ENCODE results near the gene LINGO3. TPM values are rescaled to one million over a fixed set of nuclear protein-coding genes. Genes with fewer than 3 reads are reported as not detected.

The LINGO3 gene
- total RNA-seq, 2 experiments from 2014 or later: 0.33 to 0.39 TPM

DNA sequence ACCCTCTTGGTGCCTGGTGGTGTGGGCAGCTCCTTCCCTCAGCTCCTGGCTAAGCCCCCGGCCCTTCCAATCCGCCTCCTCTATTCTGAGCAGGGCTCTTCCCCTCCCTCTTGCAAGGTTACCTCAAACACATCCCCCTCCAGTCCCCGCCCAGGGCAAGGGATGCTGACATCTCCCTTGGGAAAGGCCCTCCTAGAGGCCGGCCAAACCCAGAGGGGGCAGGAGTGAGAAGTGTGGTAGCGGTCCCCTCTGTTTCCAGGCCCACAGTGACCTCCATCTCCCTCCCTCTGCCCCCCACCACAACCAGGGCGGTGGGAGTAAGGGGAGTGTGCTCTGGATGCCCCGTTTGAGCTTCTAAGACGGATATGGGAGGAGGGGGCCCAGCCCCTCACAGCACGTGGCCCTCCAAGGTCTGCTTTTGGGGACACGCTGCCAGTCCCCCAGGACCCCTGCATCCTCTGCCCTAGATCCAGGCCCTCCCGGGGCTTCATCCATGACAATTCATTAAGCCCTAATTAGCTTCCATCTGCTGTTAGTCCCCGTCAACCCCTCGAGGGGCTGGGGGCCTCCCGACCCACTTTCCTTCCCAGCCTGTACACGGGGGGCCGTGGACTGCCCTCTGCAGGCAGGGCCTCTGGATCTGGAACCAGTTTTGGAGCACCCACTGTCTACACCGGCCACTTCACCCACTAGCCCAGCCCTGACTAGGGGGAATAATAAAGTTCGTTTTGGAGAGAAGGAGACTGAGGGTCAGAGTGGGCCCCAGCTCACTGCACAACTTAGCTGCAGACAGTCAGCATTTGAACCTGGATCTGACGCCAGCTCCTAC, 2.3 kb downstream of the LINGO3 start:
- peaks cover 29% of the 10 kb centered on the region for H3K4me1 ChIP-seq (ENCODE audit: insufficient read depth, low read length)
- no peaks in the 10 kb centered on the region for H3K36me3 ChIP-seq (ENCODE audit: insufficient read depth, low read length)
- no peak overlapping the region for H3K27ac Mint-ChIP-seq
- peaks cover 67% of the 10 kb centered on the region for H3K27me3 Mint-ChIP-seq
- H3K4me3 ChIP-seq (ENCODE audit: low read length): no peak overlapping the region
- no peaks in the 10 kb centered on the region for H3K36me3 Mint-ChIP-seq (ENCODE audit: low read depth)
- H3K4me3 Mint-ChIP-seq: no peak overlapping the region
- ChIA-PET POLR2A (interaction anchor here (0.6 kb wide), 1 partner anchor 27 kb away, joined by 3 read pairs; no protein-coding TSS in a partner anchor), CTCF (no interaction called here)
- ATAC-seq (ENCODE audit: poor library complexity): no peak
- no peak for TF ChIP-seq CTCF (IDR thresholded peaks at IDR 0.05)
- H3K9me3 ChIP-seq (ENCODE audit: control insufficient read depth in 1 of 2, insufficient read depth in 1 of 2, low read length in 2 of 2): peaks cover 0 to 31% of the 10 kb centered on the region in 2 experiments
- H3K27me3 ChIP-seq (ENCODE audit: control insufficient read depth in 1 of 2, insufficient read depth in 2 of 2, low read length in 2 of 2): peaks cover 54 to 62% of the 10 kb centered on the region in 2 experiments
- no peaks in the 10 kb centered on the region for H3K9me3 Mint-ChIP-seq
- peaks cover 12% of the 10 kb centered on the region for H3K4me1 Mint-ChIP-seq (ENCODE audit: low read depth)
- intact Hi-C loops (cut with DNase I, micrococcal nuclease): no loop called here
- H3K27ac ChIP-seq (ENCODE audit: low read depth in 1 of 2, low read length in 2 of 2): no peak overlapping the region
- DNase-seq: no peak

- peak in 1 of 14 experiments; percentile 26 for DNase-seq
- CTCF ChIA-PET: no interaction called here
- ATAC-seq (ENCODE audit: poor library complexity): peak; percentile 15
- Mint-ChIP-seq H3K4me1 (ENCODE audit: low read depth) (peaks cover 7% of the 10 kb centered on the region), H3K27ac (peak overlapping the region; percentile 9), H3K27me3 (peaks cover 43% of the 10 kb centered on the region), H3K4me3 (peak overlapping the region; percentile 54), H3K9me3 (no peaks in the 10 kb centered on the region), H3K36me3 (ENCODE audit: low read depth) (no peaks in the 10 kb centered on the region)
- Histone ChIP-seq H3K9me3 (ENCODE audit: control insufficient read depth in 1 of 2, insufficient read depth in 1 of 2, low read length in 2 of 2) (peaks cover 0 to 20% of the 10 kb centered on the region in 2 experiments), H3K36me3 (ENCODE audit: insufficient read depth, low read length) (no peaks in the 10 kb centered on the region), H3K27me3 (ENCODE audit: control insufficient read depth in 1 of 2, insufficient read depth in 2 of 2, low read length in 2 of 2) (peaks cover 37 to 39% of the 10 kb centered on the region in 2 experiments), H3K4me3 (ENCODE audit: low read length) (no peak overlapping the region), H3K4me1 (ENCODE audit: insufficient read depth, low read length) (peaks cover 26% of the 10 kb centered on the region), H3K27ac (ENCODE audit: low read depth in 1 of 2, low read length in 2 of 2) (no peak overlapping the region)
- intact Hi-C loops (cut with DNase I, micrococcal nuclease): no loop called here
- POLR2A ChIA-PET: interaction anchor here (0.8 to 0.9 kb wide), 5 partner anchors 8 to 68 kb away, joined by 3 to 5 read pairs (median 3); partner anchors contain the start of gene PLEKHJ1
- no peak for TF ChIP-seq CTCF (IDR thresholded peaks at IDR 0.05)
Measured at GRCh38 chr19:2303211-2303798, 4.6 kb downstream of the LINGO3 start.

DNA sequence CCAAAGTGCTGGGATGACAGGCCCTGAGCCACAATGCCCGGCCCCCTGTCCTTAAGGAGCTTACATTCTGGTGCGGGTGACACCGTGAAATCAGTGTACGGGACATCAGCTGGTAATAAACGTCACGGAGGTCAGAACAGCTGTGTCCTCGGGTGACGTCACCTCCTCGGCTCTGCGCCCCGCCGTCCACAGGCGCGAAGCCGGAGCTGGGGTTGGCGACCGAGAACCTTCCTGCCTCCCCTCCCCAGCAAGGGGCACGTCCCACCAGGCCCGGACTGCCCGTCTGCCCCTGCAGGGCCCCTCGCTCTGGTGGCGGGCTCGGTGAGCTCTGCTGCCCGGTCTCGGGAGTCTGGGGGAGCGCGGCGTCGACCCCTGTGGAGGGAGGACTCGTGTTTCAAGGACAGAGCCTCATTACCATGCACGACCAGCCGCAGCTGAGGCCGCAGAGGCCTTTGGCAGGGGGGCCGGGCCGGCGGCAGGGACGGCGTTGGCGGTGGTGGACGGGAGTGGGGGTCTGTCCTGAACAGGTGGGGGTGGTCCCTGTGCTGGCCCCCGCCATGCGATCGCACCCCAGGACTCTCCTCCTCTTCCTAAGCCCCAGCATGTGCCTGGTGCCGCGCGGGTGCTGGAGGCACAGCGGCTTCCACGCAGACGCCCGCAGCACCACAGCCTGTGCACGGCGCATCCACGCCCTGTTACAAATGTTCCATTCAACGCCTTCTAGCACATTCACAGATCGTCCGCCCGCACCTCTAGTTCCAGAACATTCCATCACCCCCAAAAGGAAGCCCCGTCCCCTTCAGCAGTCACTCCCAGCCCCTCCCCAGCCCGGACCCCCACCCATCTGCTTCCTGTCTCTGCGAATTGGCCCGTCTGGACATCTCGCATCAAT, 5.4 kb downstream of the LINGO3 start:
- H3K4me3 Mint-ChIP-seq: peak overlapping the region; percentile 54
- H3K4me1 ChIP-seq (ENCODE audit: insufficient read depth, low read length): peaks cover 21% of the 10 kb centered on the region
- peak in 3 of 14 experiments; percentile 26 to 63 (median 50) for DNase-seq

More for the DNA sequence above, 5.4 kb downstream of the LINGO3 start:
- H3K27me3 Mint-ChIP-seq: peaks cover 42% of the 10 kb centered on the region
- peaks cover 0 to 16% of the 10 kb centered on the region in 2 experiments for H3K9me3 ChIP-seq (ENCODE audit: control insufficient read depth in 1 of 2, insufficient read depth in 1 of 2, low read length in 2 of 2)
- intact Hi-C loops (cut with DNase I, micrococcal nuclease): no loop called here
- CTCF ChIA-PET: interaction anchor here (0.7 kb wide), 1 partner anchor 234 kb away, joined by 4 read pairs; no protein-coding TSS in a partner anchor
- H3K27ac ChIP-seq (ENCODE audit: low read depth in 1 of 2, low read length in 2 of 2): no peak overlapping the region
- H3K36me3 Mint-ChIP-seq (ENCODE audit: low read depth): no peaks in the 10 kb centered on the region
- peak overlapping the region; percentile 9 for H3K27ac Mint-ChIP-seq
- no peaks in the 10 kb centered on the region for H3K36me3 ChIP-seq (ENCODE audit: insufficient read depth, low read length)
- H3K27me3 ChIP-seq (ENCODE audit: control insufficient read depth in 1 of 2, insufficient read depth in 2 of 2, low read length in 2 of 2): peaks cover 34 to 36% of the 10 kb centered on the region in 2 experiments
- no peak for TF ChIP-seq CTCF (IDR thresholded peaks at IDR 0.05)
- peak; percentile 80 for ATAC-seq (ENCODE audit: poor library complexity)
- no peaks in the 10 kb centered on the region for H3K9me3 Mint-ChIP-seq
- POLR2A ChIA-PET: interaction anchor here (0.8 to 1.2 kb wide), 4 partner anchors 10 to 67 kb away, joined by 3 to 7 read pairs (median 3); partner anchors contain the start of gene PLEKHJ1
- peak overlapping the region; percentile 10 for H3K4me3 ChIP-seq (ENCODE audit: low read length)
- peaks cover 7% of the 10 kb centered on the region for H3K4me1 Mint-ChIP-seq (ENCODE audit: low read depth)
